ENCODE measurements around the gene KLHL11. TPM values are rescaled to one million over a fixed set of nuclear protein-coding genes. Genes with fewer than 3 reads are reported as not detected.
"Not testable (repeated sequence)": the region's sequence is repeated elsewhere in the genome, so short reads cannot be mapped to it uniquely, and the experiment has no call there.

KLHL11 gene
- total and polyA plus RNA-seq, 4 donors = 0.63 to 27.7 (median 6.8) TPM

DNA sequence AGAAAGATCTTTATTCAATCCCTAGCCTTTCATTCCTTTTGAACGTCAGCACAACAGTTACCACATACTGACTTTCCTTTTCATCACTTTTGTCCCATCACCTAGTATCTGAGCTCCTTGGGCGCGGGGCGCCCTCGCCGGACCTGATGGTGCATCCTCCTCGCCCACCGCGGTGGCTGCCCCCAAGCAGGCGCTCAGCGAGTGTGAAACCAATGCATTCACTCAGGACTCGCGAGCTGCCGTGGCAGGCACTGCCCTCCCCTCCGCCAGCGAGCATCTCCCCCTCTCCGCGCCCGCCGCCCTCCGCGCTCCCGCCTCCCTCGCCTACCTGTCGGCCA, 756 bp downstream of the KLHL11 start:
- Histone ChIP-seq H3K27ac (ENCODE audit: low read depth in 1 of 2, low read length in 1 of 2) (peak overlapping the region; percentile 90 to 93), H3K27me3 (ENCODE audit: control insufficient read depth in 3 of 3, insufficient read depth in 3 of 3, low read length in 2 of 3) (no peaks in the 10 kb centered on the region), H3K9ac (ENCODE audit: insufficient read depth in 1 of 2, low read length in 2 of 2) (peak overlapping the region; percentile 73 to 91), H3K4me3 (peak overlapping the region; percentile 82), H3K4me1 (ENCODE audit: control insufficient read depth in 5 of 5, insufficient read depth in 5 of 5, low read length in 5 of 5) (peaks cover 8 to 27% (median 12%) of the 10 kb centered on the region in 5 donors), H3K9me3 (ENCODE audit: control insufficient read depth in 4 of 4, insufficient read depth in 3 of 4, low read length in 3 of 4) (no peaks in the 10 kb centered on the region), H3K36me3 (ENCODE audit: control insufficient read depth in 4 of 4, insufficient read depth in 4 of 4, low read length in 4 of 4) (peaks cover 0 to 10% (median 7%) of the 10 kb centered on the region in 4 donors)
- ATAC-seq (ENCODE audit: insufficient read depth, low FRiP score) = no peak
- TF ChIP-seq, protein P1, sequence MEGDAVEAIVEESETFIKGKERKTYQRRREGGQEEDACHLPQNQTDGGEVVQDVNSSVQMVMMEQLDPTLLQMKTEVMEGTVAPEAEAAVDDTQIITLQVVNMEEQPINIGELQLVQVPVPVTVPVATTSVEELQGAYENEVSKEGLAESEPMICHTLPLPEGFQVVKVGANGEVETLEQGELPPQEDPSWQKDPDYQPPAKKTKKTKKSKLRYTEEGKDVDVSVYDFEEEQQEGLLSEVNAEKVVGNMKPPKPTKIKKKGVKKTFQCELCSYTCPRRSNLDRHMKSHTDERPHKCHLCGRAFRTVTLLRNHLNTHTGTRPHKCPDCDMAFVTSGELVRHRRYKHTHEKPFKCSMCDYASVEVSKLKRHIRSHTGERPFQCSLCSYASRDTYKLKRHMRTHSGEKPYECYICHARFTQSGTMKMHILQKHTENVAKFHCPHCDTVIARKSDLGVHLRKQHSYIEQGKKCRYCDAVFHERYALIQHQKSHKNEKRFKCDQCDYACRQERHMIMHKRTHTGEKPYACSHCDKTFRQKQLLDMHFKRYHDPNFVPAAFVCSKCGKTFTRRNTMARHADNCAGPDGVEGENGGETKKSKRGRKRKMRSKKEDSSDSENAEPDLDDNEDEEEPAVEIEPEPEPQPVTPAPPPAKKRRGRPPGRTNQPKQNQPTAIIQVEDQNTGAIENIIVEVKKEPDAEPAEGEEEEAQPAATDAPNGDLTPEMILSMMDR (IDR thresholded peaks at IDR 0.05; ENCODE audit: control extremely low read depth, extremely low read depth) = no peak
- DNase-seq = no peak
- 0 to 1% methylated on average over 25 of the region's 25 CpGs for WGBS, 2 donors

DNA sequence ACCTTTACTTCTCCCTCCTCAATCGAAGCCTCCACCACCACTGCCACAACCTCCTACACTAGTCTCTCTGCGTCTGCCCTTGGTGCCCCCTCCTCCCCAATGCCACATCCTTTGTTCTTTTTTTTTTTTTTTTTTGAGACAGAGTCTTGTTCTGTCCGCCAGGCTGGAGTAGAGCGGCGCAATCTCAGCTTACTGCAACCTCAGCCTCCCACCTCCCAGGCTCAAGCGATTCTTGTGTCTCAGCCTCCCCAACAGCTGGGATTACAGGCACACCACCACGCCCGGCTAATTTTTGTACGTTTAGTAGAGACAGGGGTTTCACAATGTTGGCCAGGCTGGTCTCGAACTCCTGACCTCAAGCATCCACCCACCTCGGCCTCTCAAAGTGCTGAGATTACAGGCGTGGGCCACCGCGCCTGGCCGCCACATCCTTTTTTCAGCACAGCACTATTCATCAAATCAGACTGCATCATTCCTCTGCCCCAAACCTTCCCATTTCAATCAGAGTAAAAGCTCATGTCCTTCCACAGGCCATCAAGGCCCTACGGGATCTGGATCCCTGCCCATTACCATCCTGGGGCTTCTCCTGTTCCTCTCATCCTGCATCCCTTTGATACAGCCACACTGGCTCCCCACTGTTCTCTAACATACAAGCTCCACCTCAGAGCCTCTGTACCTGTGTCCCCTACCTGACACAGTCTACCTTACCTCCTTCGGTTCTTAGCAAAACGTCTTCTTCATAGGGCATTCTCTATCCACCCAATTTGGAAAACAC, 2.0 kb downstream of the KLHL11 start:
- H3K9me3 ChIP-seq (ENCODE audit: control insufficient read depth in 4 of 4, insufficient read depth in 3 of 4, low read length in 3 of 4) = no peaks in the 10 kb centered on the region
- peaks cover 0 to 4% (median 4%) of the 10 kb centered on the region in 4 donors for H3K36me3 ChIP-seq (ENCODE audit: control insufficient read depth in 4 of 4, insufficient read depth in 4 of 4, low read length in 4 of 4)
- peak overlapping the region; percentile 13 for H3K4me3 ChIP-seq
- WGBS, 2 donors = 54 to 62% methylated on average over 18 of the region's 18 CpGs
- no peak overlapping the region for H3K27ac ChIP-seq (ENCODE audit: low read depth in 1 of 2, low read length in 1 of 2)
- peak overlapping the region; percentile 73 to 91 for H3K9ac ChIP-seq (ENCODE audit: insufficient read depth in 1 of 2, low read length in 2 of 2)
- peaks cover 8 to 27% (median 12%) of the 10 kb centered on the region in 5 donors for H3K4me1 ChIP-seq (ENCODE audit: control insufficient read depth in 5 of 5, insufficient read depth in 5 of 5, low read length in 5 of 5)
- TF ChIP-seq, protein P1 (IDR thresholded peaks at IDR 0.05; ENCODE audit: control extremely low read depth, extremely low read depth) = no peak
- DNase-seq (no peak), ATAC-seq (ENCODE audit: insufficient read depth, low FRiP score) (no peak)
- H3K27me3 ChIP-seq (ENCODE audit: control insufficient read depth in 3 of 3, insufficient read depth in 3 of 3, low read length in 2 of 3) = no peaks in the 10 kb centered on the region

DNA sequence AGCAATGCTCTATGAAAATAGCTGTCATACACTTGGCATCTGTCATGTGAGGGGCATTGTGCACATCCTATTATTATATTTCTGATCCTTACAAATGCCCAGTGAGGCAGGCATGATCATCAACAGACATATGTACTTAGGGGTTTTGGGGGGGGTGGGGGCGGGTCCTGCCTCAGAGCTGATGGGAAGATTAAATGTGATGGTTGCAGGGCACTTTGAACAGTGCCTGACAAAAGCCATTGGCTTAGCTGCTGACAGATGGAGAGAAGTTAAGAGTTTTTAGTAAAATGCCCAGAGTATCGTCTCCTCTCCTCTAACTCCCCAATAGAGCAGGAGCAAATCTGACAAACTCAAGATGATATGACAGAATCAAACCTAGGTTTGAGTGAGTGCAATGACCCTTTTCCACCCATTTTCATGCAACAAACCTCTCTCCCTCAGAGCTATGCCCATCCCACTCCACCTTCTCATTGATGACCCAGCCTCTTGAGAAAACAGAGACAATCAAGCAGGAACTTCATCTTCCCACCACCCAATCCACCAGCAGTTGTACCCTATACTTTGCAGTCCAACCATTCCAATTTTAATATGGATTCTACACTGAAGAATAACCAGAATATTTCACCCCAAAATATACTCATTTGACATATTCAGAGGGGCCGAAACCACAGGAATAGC, 4.8 kb downstream of the KLHL11 start:
- TF ChIP-seq, protein P1 (IDR thresholded peaks at IDR 0.05; ENCODE audit: control extremely low read depth, extremely low read depth) = no peak
- DNase-seq (no peak), ATAC-seq (ENCODE audit: insufficient read depth, low FRiP score) (no peak)
- H3K4me3 ChIP-seq = no peak overlapping the region
- H3K36me3 ChIP-seq (ENCODE audit: control insufficient read depth in 4 of 4, insufficient read depth in 4 of 4, low read length in 4 of 4) = no peaks in the 10 kb centered on the region
- H3K9ac ChIP-seq (ENCODE audit: insufficient read depth in 1 of 2, low read length in 2 of 2) = no peak overlapping the region
- no peaks in the 10 kb centered on the region for H3K9me3 ChIP-seq (ENCODE audit: control insufficient read depth in 4 of 4, insufficient read depth in 3 of 4, low read length in 3 of 4)
- no peak overlapping the region for H3K27ac ChIP-seq (ENCODE audit: low read depth in 1 of 2, low read length in 1 of 2)
- H3K4me1 ChIP-seq (ENCODE audit: control insufficient read depth in 5 of 5, insufficient read depth in 5 of 5, low read length in 5 of 5) = peaks cover 8 to 27% (median 12%) of the 10 kb centered on the region in 5 donors
- H3K27me3 ChIP-seq (ENCODE audit: control insufficient read depth in 3 of 3, insufficient read depth in 3 of 3, low read length in 2 of 3) = no peaks in the 10 kb centered on the region
- WGBS, 2 donors = 80 to 90% methylated on average over 3 of the region's 3 CpGs

DNA sequence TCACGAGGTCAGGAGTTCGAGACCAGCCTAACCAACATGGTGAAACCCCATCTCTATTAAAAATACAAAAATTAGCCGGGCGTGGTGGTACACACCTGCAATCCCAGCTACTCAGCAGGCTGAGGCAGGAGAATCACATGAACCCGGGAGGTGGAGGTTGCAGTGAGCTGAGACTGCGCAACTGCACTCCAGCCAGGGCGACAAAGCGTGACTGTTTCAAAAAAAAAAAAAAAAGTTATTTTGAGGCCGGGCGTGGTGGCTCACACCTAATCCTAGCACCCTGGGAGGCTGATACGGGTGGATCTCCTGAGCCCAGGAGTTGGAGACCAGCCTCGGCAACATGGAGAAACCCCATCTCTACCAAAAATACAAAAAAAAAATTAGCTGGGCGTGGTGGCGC, 13.8 kb downstream of the KLHL11 start:
- not testable (repeated sequence) for H3K27me3 ChIP-seq (ENCODE audit: control insufficient read depth in 3 of 3, insufficient read depth in 3 of 3, low read length in 2 of 3); H3K9ac ChIP-seq (ENCODE audit: insufficient read depth in 1 of 2, low read length in 2 of 2); DNase-seq; H3K9me3 ChIP-seq (ENCODE audit: control insufficient read depth in 4 of 4, insufficient read depth in 3 of 4, low read length in 3 of 4); ATAC-seq (ENCODE audit: insufficient read depth, low FRiP score); H3K27ac ChIP-seq (ENCODE audit: low read depth in 1 of 2, low read length in 1 of 2); H3K4me3 ChIP-seq
- peaks cover 0 to 10% (median 5%) of the 10 kb centered on the region in 5 donors for H3K4me1 ChIP-seq (ENCODE audit: control insufficient read depth in 5 of 5, insufficient read depth in 5 of 5, low read length in 5 of 5)
- 97 to 98% methylated on average over 14 of the region's 14 CpGs for WGBS, 2 donors
- H3K36me3 ChIP-seq (ENCODE audit: control insufficient read depth in 4 of 4, insufficient read depth in 4 of 4, low read length in 4 of 4) = peaks cover 5 to 16% (median 13%) of the 10 kb centered on the region in 4 donors
